ENCODE measurements around the gene JPH2.

The JPH2 gene

GRCh38 chr20:44219791-44220190 lies 32.8 kb upstream of the JPH2 start:
- no peak overlapping the region for H3K4me3 ChIP-seq (ENCODE audit: low read length)
- TF ChIP-seq CTCF (IDR thresholded peaks at IDR 0.05; ENCODE audit: insufficient read depth, low read depth, low read length, missing control alignments): no peak
- DNase-seq (ENCODE audit: low read depth): no peak

GRCh38 chr20:44219170-44219730 lies 32.3 kb upstream of the JPH2 start:
- no peak for TF ChIP-seq CTCF (IDR thresholded peaks at IDR 0.05; ENCODE audit: insufficient read depth, low read depth, low read length, missing control alignments)
- no peak overlapping the region for H3K4me3 ChIP-seq (ENCODE audit: low read length)
- DNase-seq (ENCODE audit: low read depth): no peak

- H3K4me3 ChIP-seq (ENCODE audit: low read length): no peak overlapping the region
- no peak for DNase-seq (ENCODE audit: low read depth)
- no peak for TF ChIP-seq CTCF (IDR thresholded peaks at IDR 0.05; ENCODE audit: insufficient read depth, low read depth, low read length, missing control alignments)
These were observed 31.5 kb upstream of the JPH2 start for GRCh38 chr20:44218446-44218845.

GRCh38 chr20:44217342-44218092 lies 30.5 kb upstream of the JPH2 start:
- peak; percentile 81 for DNase-seq (ENCODE audit: low read depth)
- no peak overlapping the region for H3K4me3 ChIP-seq (ENCODE audit: low read length)
- peak; percentile 99 for TF ChIP-seq CTCF (IDR thresholded peaks at IDR 0.05; ENCODE audit: insufficient read depth, low read depth, low read length, missing control alignments)

GRCh38 chr20:44215125-44215524 lies 28.1 kb upstream of the JPH2 start:
- no peak overlapping the region for H3K4me3 ChIP-seq (ENCODE audit: low read length)
- peak; percentile 92 for TF ChIP-seq CTCF (IDR thresholded peaks at IDR 0.05; ENCODE audit: insufficient read depth, low read depth, low read length, missing control alignments)
- peak; percentile 73 for DNase-seq (ENCODE audit: low read depth)

DNA sequence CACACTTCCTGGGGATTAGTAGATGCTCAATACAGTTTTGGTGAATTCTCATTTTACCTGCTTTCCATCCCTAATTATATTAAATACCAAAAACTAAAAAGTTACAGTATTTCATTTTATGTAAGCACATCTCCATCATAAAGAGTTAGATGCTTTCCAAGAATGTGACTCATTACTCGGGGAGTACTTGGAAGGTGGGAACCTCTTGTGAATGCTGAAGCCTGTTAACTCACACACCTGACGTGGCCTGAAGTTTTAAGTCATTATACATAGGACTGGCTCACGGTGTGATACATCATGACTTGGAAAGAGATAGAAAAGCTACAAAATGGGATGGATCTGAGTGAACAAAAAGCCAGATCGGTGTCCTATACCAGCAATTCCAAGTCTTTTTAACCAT lies 25.8 kb upstream of the JPH2 start:
- no peak overlapping the region for H3K4me3 ChIP-seq (ENCODE audit: low read length)
- no peak for TF ChIP-seq CTCF (IDR thresholded peaks at IDR 0.05; ENCODE audit: insufficient read depth, low read depth, low read length, missing control alignments)
- DNase-seq (ENCODE audit: low read depth): peak; percentile 92
